ENCODE results near the gene ADCY9. TPM values are rescaled to one million over a fixed set of nuclear protein-coding genes. Genes with fewer than 3 reads are reported as not detected.

ADCY9 gene
- total RNA-seq, 1 experiment from 2014 or later = 9.8 TPM

DNA sequence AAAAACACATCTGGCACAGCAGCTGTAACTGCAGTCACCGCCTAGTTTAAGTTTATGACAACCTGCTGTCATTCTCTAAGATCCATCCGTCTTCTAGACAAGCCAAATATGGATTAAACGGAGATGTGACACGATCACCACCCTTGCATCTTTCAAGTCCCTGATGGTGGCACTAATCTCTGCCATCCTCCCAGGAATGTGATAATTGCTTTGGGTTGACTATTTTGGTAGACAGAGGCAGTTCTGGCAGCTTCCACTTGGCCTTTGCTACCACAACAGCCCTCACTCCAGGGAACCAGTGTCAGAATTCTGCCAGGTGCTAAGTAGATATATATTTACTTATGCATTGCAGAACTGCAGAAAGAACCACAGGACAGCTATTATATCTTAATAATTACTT lies 81.3 kb downstream of the ADCY9 start:
- POLR2A ChIA-PET = no interaction called here
- Histone ChIP-seq H3K27ac (ENCODE audit: low read depth, low read length) (no peak overlapping the region), H3K9me3 (ENCODE audit: control insufficient read depth in 1 of 2, insufficient read depth in 1 of 2, low read depth in 1 of 2, low read length in 2 of 2) (no peaks in the 10 kb centered on the region), H3K4me1 (ENCODE audit: control insufficient read depth in 1 of 2, insufficient read depth in 2 of 2, low read length in 2 of 2) (no peaks in the 10 kb centered on the region), H4K20me1 (ENCODE audit: insufficient read depth) (no peaks in the 10 kb centered on the region), H3K9ac (ENCODE audit: low read length) (no peak overlapping the region), H3K4me3 (replicated peaks in 1 of 2; ENCODE audit: low read depth in 1 of 2, low read length in 2 of 2) (no peak overlapping the region), H3K79me2 (ENCODE audit: insufficient read depth, low read length) (no peaks in the 10 kb centered on the region), H3K4me2 (ENCODE audit: low read length) (no peak overlapping the region), H2AFZ (ENCODE audit: low read depth, low read length, poor library complexity, severe bottlenecking) (no peak overlapping the region), H3K36me3 (ENCODE audit: control insufficient read depth in 1 of 2, insufficient read depth in 2 of 2, low read length in 2 of 2) (no peaks in the 10 kb centered on the region), H3K9me2 (ENCODE audit: insufficient read depth) (no peaks in the 10 kb centered on the region), H3K27me3 (ENCODE audit: insufficient read depth, low read length) (no peaks in the 10 kb centered on the region)
- CTCF ChIA-PET = no interaction called here
- RAD21 ChIA-PET (ENCODE audit: low non-redundant PET in 1 of 2, low total read pairs in 2 of 2, uncharacterized antibody in 2 of 2, unreplicated experiment in 2 of 2) = no interaction called here
- no TSS peak for BruUV-seq (replicated peaks)
- intact Hi-C loops (cut with micrococcal nuclease) = no loop called here
- no peak for TF ChIP-seq POLR2A (IDR thresholded peaks at IDR 0.05; ENCODE audit: borderline replicate concordance, extremely low read depth, insufficient read depth, insufficient read length)
- no peak for TF ChIP-seq SP1 (IDR thresholded peaks at IDR 0.05; ENCODE audit: low read depth)
- no peak for TF ChIP-seq EGR1 (IDR thresholded peaks at IDR 0.05; ENCODE audit: low read depth)
- no peak for TF ChIP-seq ZFX (IDR thresholded peaks at IDR 0.05)
- TF ChIP-seq SRF (IDR thresholded peaks at IDR 0.05; ENCODE audit: low read depth) = no peak
- no peak for TF ChIP-seq POLR2AphosphoS5 (IDR thresholded peaks at IDR 0.05; ENCODE audit: low read depth, low read length)
- no peak for TF ChIP-seq ELF1 (IDR thresholded peaks at IDR 0.05; ENCODE audit: borderline replicate concordance, low read depth)
- TF ChIP-seq JUND (IDR thresholded peaks at IDR 0.05) = no peak
- no peak for TF ChIP-seq ZNF274 (IDR thresholded peaks at IDR 0.05; ENCODE audit: low read depth, low read length)
- TF ChIP-seq, protein P1, sequence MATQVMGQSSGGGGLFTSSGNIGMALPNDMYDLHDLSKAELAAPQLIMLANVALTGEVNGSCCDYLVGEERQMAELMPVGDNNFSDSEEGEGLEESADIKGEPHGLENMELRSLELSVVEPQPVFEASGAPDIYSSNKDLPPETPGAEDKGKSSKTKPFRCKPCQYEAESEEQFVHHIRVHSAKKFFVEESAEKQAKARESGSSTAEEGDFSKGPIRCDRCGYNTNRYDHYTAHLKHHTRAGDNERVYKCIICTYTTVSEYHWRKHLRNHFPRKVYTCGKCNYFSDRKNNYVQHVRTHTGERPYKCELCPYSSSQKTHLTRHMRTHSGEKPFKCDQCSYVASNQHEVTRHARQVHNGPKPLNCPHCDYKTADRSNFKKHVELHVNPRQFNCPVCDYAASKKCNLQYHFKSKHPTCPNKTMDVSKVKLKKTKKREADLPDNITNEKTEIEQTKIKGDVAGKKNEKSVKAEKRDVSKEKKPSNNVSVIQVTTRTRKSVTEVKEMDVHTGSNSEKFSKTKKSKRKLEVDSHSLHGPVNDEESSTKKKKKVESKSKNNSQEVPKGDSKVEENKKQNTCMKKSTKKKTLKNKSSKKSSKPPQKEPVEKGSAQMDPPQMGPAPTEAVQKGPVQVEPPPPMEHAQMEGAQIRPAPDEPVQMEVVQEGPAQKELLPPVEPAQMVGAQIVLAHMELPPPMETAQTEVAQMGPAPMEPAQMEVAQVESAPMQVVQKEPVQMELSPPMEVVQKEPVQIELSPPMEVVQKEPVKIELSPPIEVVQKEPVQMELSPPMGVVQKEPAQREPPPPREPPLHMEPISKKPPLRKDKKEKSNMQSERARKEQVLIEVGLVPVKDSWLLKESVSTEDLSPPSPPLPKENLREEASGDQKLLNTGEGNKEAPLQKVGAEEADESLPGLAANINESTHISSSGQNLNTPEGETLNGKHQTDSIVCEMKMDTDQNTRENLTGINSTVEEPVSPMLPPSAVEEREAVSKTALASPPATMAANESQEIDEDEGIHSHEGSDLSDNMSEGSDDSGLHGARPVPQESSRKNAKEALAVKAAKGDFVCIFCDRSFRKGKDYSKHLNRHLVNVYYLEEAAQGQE (IDR thresholded peaks at IDR 0.05; ENCODE audit: low read depth) = no peak
- TF ChIP-seq, protein P2, sequence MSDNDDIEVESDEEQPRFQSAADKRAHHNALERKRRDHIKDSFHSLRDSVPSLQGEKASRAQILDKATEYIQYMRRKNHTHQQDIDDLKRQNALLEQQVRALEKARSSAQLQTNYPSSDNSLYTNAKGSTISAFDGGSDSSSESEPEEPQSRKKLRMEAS (IDR thresholded peaks at IDR 0.05) = no peak
- no peak for TF ChIP-seq TCF7L2 (IDR thresholded peaks at IDR 0.05; ENCODE audit: borderline replicate concordance, extremely low read depth, insufficient read depth, insufficient read length)
- no peak for TF ChIP-seq EZH2 (IDR thresholded peaks at IDR 0.05)
- ATAC-seq (no peak), DNase-seq (ENCODE audit: low read depth, low spot score) (no peak)

Measured in HCT116 (cell line).